Kidney (tissue), 14 donors: ENCODE data around the gene CRACDL. TPM values are rescaled to one million over a fixed set of nuclear protein-coding genes. Genes with fewer than 3 reads are reported as not detected.
A peak's percentile ranks its signal among the peaks of the same experiment; 100 is the strongest.

ENCODE experiments used
- DNase-seq, 5 donors: peaks; one replicate each; pipeline ENCODE4 v3.0.0-alpha.2; 2013 to 2020
- FAIRE-seq: peaks from 2 replicates; lab custom pipeline; 2012; peaks lifted over from hg19 to GRCh38; lab: Jason Lieb, UNC
- H3K27ac ChIP-seq, 2 donors: one replicate each; pipeline ENCODE4 v1.7.0; 2013; ENCODE audit warnings: low read depth in 2 of 2, low read length in 2 of 2, inconsistent platforms in 1 of 2
- H3K27me3 ChIP-seq: one replicate; pipeline ENCODE4 v1.7.1; 2013; ENCODE audit warnings: low read length, inconsistent platforms; ENCODE audit not compliant: control insufficient read depth, insufficient read depth
- H3K36me3 ChIP-seq, 3 donors: one replicate each; pipeline versions ENCODE4 v1.7.0 to v1.7.1; 2013; ENCODE audit warnings: low read length in 3 of 3, control low read depth in 1 of 3, inconsistent platforms in 1 of 3; ENCODE audit not compliant: insufficient read depth in 3 of 3, control insufficient read depth in 2 of 3
- H3K4me1 ChIP-seq, 3 donors: one replicate each; pipeline versions ENCODE4 v1.7.0 to v1.7.1; 2013; ENCODE audit warnings: low read length in 3 of 3, inconsistent platforms in 1 of 3, low read depth in 1 of 3; ENCODE audit not compliant: control insufficient read depth in 2 of 3, insufficient read depth in 2 of 3
- H3K4me3 ChIP-seq, 3 donors: one replicate each; pipeline versions ENCODE4 v1.7.0 to v1.8.1; 2013; ENCODE audit warnings: low read length in 3 of 3, control low read depth in 1 of 3, inconsistent platforms in 1 of 3
- H3K9ac ChIP-seq, 3 donors: one replicate each; pipeline versions ENCODE4 v1.7.0 to v1.7.1; 2013; ENCODE audit warnings: low read length in 3 of 3, control low read depth in 1 of 3, inconsistent platforms in 1 of 3
- H3K9me3 ChIP-seq, 3 donors: one replicate each; pipeline versions ENCODE4 v1.7.0 to v1.7.1; 2013; ENCODE audit warnings: low read length in 3 of 3, control low read depth in 1 of 3, inconsistent platforms in 1 of 3; ENCODE audit not compliant: control insufficient read depth in 2 of 3, insufficient read depth in 1 of 3
- CTCF ChIP-seq: IDR thresholded peaks from 3 replicates; pipeline ENCODE4 v1.5.1; 2012; ENCODE audit warnings: mild to moderate bottlenecking, moderate library complexity, borderline replicate concordance; ENCODE audit not compliant: insufficient read depth; ENCODE audit errors: extremely low read depth
- intact Hi-C: fragments of 100-400 bp; cut with DNase I; formaldehyde crosslinking; loops from one replicate; pipeline ENCODE4 v1.11.1; 2022
- polyA plus RNA-seq: library from polyadenylated mRNA; stranded (reverse); fragments of 350-450 nt; fragmentation: Illumina TruSeq; extraction: RNeasy Lipid Tissue Mini Kit (QIAGEN cat#74804); gene quantifications from one replicate; pipeline ENCODE4 v1.2.3, GENCODE V29; 2014; ENCODE audit warnings: low read depth, low replicate concordance; ENCODE audit not compliant: insufficient read depth
- total RNA-seq: library from RNA; stranded (reverse); fragmentation: NEBNext Ultra II Directional; extraction: Animal tissue kit (Norgen Biotek cat#: 25700); gene quantifications from one replicate; pipeline ENCODE4 v1.2.1, GENCODE V29; 2021
- donor health status: control.
- donor health status: control.
- donor health status: control.
- donor health status: control.
- donor health status: control.
- donor health status: DM: yes; HTN: yes; CAD: no.
- donor health status: Normal renal cell carcinoma (clear cell type).

The CRACDL gene
- total and polyA plus RNA-seq, 2 donors from 2014 or later, result 4.3 to 14.8 TPM

- Histone ChIP-seq H3K27me3 (no peaks in the 10 kb centered on the region), H3K4me3 (no peak overlapping the region), H3K9ac (no peak overlapping the region), H3K27ac (no peak overlapping the region), H3K4me1 (no peaks in the 10 kb centered on the region), H3K36me3 (no peaks in the 10 kb centered on the region), H3K9me3 (no peaks in the 10 kb centered on the region)
- no peak for TF ChIP-seq CTCF
- no peak for DNase-seq
- no peak for FAIRE-seq
- intact Hi-C loops, result no loop called here
Observed at GRCh38 chr2:98917031-98917471, 19.0 kb downstream of the CRACDL start.

GRCh38 chr2:98915751-98916358, 20.2 kb downstream of the CRACDL start:
- no peak for FAIRE-seq

GRCh38 chr2:98914713-98915580, 21.1 kb downstream of the CRACDL start:
- Histone ChIP-seq H3K4me1 (peaks cover 0 to under 1% (median 0%) of the 10 kb centered on the region in 3 donors), H3K36me3 (no peaks in the 10 kb centered on the region), H3K27me3 (no peaks in the 10 kb centered on the region), H3K9me3 (no peaks in the 10 kb centered on the region), H3K4me3 (no peak overlapping the region), H3K9ac (no peak overlapping the region), H3K27ac (no peak overlapping the region)
- no peak for FAIRE-seq
- intact Hi-C loops, result no loop called here
- TF ChIP-seq CTCF, result no peak
- peak in 2 of 5 donors; percentile 22 to 47 for DNase-seq

More at GRCh38 chr2:98915751-98916358, 20.2 kb downstream of the CRACDL start:
- Histone ChIP-seq H3K36me3 (no peaks in the 10 kb centered on the region), H3K27ac (no peak overlapping the region), H3K4me1 (no peaks in the 10 kb centered on the region), H3K4me3 (no peak overlapping the region), H3K27me3 (no peaks in the 10 kb centered on the region), H3K9me3 (no peaks in the 10 kb centered on the region), H3K9ac (no peak overlapping the region)
- TF ChIP-seq CTCF, result no peak
- no peak for DNase-seq
- intact Hi-C loops, result no loop called here
